GM12875 (cell line): ENCODE data around the gene GNA12.

Experiments
- H3K4me3 ChIP-seq: one replicate; pipeline ENCODE4 v1.5.1; 2011; ENCODE audit warnings: low read depth, low read length, control low read depth
- TF ChIP-seq, protein P1 (sequence below): IDR thresholded peaks from 2 replicates; pipeline ENCODE4 v1.5.1; 2011; ENCODE audit warnings: low read depth, mild to moderate bottlenecking, control low read depth, inconsistent platforms, low read length, moderate library complexity, borderline replicate concordance; ENCODE audit not compliant: insufficient read depth

GNA12 gene

DNA sequence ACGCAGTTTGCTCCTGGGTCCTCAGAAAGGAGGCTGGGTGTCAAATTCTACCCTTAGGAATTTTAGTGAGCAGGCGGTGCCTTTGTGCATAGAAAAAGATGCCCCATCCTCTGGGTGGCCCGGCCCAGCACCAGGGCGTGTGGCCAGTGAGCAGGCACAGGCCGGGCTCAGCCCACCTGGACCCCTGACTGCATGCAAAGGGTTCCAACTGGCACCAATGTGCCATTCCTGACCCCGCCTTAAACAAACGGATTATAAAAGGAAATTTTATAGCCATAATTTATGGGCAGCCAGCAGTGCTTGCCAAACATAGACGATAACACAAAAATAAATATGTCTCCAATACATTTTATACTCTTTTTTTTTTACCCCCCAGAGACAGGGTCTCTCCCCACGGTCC, 40.1 kb upstream of the GNA12 start:
- H3K4me3 ChIP-seq, result no peak overlapping the region
- TF ChIP-seq, protein P1, sequence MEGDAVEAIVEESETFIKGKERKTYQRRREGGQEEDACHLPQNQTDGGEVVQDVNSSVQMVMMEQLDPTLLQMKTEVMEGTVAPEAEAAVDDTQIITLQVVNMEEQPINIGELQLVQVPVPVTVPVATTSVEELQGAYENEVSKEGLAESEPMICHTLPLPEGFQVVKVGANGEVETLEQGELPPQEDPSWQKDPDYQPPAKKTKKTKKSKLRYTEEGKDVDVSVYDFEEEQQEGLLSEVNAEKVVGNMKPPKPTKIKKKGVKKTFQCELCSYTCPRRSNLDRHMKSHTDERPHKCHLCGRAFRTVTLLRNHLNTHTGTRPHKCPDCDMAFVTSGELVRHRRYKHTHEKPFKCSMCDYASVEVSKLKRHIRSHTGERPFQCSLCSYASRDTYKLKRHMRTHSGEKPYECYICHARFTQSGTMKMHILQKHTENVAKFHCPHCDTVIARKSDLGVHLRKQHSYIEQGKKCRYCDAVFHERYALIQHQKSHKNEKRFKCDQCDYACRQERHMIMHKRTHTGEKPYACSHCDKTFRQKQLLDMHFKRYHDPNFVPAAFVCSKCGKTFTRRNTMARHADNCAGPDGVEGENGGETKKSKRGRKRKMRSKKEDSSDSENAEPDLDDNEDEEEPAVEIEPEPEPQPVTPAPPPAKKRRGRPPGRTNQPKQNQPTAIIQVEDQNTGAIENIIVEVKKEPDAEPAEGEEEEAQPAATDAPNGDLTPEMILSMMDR, result no peak

DNA sequence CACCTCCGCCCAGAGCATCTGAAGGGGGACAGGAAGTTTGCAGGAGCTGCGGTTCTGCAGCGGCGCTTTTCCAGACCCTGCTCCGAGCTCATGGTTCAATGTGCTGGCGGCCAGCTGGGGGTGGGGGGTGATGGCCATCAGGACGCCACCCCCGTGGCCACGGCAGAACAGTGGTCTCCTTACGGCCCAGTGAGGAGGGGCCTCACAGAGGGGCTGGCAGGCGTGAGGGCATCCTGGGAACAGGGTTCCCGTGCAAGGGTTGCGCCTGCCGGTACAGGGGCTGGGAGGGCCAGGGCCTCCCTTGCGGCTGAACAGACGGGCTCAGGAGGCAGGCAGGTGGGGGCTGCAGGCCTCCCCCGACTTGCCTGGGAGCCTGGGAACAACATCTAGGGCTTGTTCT, 39.0 kb upstream of the GNA12 start:
- TF ChIP-seq, protein P1, result no peak
- no peak overlapping the region for H3K4me3 ChIP-seq

DNA sequence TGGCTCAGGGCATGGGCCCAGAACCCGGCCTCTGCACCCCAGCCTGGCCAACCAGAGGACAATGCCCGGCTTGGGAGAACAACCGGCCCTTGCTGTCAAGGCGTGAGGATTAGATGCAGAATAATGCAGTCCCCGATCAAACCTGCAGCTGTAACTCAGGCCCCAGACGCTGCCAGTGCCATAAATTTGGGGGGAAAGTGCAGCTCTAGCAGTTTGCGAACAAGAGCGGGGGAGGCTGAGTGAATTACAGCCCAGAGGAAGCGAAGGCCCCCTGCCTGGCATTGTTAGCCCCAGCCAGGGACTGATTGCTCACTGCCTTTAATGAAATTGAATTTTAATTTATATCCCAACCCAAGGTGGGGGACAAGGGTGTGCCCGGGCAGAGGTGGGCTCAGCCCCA, 38.0 kb upstream of the GNA12 start:
- H3K4me3 ChIP-seq, result no peak overlapping the region
- TF ChIP-seq, protein P1, result no peak

DNA sequence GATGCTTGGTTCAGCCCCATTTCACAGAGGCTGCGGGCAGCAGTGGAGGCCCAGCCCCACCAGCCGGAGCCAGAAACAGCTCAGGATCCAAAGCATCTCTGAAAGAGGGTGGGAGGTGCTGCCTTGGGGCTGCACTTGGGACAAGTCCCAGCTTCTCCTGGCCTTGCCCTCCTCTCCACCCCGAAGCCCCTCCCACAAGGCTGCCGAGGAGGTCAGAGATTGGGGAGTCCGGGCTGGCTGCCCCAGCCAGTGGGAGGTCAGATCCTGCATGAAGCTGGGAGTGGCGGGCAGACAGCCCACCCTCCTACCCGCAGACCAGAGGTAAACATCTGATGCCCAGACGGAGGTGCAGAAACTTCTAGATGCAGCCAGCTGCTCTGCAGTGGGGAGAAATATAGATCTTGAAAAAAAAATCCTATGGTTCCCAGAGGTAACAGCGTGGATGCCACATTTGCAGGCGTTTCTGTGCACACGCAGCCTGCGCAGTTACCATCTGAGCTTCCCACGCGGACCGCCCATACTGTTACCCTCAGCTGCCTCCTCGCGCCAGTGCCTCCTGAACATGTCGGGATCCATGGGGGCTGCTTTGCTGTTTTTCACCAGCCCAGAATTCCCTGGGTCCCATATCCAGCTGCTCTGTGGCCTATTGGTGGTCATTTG, 36.9 kb upstream of the GNA12 start:
- H3K4me3 ChIP-seq, result no peak overlapping the region
- TF ChIP-seq, protein P1, result no peak

DNA sequence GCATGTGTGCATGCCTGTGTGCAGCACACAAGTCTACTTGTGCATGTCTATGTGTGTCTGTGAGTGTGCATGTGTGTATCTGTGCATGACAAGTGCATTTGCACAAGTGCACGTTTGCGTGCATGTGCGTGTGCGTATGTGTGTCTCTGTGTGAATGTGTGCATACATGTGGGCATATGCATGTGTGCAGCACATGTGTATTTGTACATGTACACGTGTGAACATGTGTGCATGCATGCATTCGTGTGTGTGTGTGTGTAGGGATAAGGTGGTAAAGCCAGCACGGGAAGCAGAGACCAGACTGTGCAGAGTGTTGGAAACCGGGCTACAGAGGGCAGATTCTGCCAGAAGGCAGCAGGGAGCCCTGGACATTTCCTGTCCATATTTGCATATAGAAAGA, 35.9 kb upstream of the GNA12 start:
- H3K4me3 ChIP-seq, result no peak overlapping the region
- TF ChIP-seq, protein P1, result no peak

DNA sequence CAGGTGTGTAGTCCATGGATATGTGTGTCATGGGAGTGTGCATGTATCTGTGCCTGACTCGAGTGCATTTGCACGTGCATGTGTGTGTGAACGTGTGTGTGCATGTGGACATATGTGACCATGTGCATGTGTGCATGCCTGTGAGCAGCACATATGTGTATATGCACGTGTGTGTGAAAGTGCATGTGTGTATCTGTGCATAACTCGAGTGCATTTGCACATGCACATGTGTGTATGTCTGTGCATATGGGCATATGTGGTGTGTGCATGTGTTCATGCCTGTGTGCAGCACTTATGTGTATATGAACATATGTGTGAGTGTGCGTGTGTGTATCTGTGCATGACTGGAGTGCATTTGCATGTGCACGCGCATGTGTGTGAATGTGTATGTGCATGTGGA, 35.2 kb upstream of the GNA12 start:
- TF ChIP-seq, protein P1, result no peak
- no peak overlapping the region for H3K4me3 ChIP-seq

DNA sequence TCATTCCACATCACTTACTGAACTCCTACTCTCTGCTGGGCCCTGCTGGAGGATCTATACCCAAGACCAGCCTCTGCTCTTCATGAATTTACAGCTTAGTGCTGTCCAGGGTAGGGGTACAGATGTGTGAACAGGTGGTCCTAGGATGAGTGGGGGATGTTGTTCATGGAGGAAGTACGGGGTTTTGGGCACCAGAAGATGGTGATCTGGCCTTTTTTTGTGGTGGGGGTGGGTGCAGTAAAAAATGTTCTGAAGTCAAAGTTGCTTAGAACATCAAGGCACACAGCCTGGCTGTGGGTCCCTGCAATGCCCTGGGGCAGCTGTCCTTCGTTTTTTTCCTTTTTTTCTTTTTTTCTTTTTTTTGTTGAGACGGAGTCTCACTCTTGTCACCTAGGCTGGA, 34.2 kb upstream of the GNA12 start:
- H3K4me3 ChIP-seq, result no peak overlapping the region
- TF ChIP-seq, protein P1, result no peak
